HG03095 (cell line): Measurements from ENCODE around the gene C19orf53.
A peak's percentile ranks its signal among the peaks of the same experiment; 100 is the strongest.
"Not testable (repeated sequence)": the region's sequence is repeated elsewhere in the genome, so short reads cannot be mapped to it uniquely, and the experiment has no call there.

Source experiments
- ATAC-seq: cut with Tn5 transposase; IDR thresholded peaks from one replicate; pipeline ENCODE4 v1.9.1; 2021; ENCODE audit warnings: moderate library complexity; ENCODE audit not compliant: unreplicated experiment

C19orf53 gene

DNA sequence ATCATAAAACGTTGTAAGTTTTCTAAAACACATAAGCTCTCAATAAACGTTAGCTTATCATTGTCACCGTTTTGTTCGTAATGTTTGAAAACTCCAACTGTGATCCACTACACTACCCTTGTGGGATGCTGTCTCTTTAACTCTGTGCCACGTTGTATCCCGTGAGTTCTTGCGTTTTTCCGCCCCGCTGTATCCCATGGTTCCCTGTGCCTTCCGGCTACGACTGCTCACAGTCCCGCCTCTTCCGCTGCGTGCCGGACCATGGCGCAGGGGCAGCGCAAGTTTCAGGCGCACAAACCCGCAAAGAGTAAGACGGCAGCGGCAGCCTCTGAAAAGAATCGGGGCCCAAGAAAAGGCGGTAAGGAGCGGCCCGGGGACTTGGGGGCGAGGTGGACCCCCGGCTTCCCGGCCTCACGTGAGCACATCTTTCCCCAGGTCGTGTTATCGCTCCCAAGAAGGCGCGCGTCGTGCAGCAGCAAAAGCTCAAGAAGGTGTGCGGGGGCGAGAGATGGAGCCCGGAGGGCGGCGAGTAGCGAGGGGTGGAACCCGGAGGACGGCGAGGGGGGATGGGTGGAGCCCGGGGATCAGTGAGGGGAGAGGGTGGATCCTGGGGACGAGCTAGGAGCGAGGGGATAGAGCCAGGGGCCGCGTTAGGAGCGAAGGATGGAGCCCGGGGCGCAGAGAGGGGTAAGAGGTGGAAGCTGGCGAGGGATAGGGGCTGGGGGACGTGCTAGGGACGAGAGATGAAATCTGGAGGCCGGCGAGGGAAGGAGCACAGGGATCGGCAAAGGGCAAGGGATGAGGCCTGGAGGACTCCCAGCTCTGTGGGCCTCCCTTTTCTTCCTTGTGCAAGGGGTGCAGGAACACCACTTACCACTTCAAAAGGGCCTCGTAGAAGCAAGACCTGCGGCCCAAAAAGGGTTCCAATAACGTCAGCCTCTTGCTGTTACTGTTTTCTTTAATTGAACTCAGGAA lies at the start of gene C19orf53:
Gene C19orf53 (plus strand): TSS at position 240 of the 975 bp plus-strand sequence. CDS start 22 bp downstream, at position 262.
- peak; percentile 82 for ATAC-seq

DNA sequence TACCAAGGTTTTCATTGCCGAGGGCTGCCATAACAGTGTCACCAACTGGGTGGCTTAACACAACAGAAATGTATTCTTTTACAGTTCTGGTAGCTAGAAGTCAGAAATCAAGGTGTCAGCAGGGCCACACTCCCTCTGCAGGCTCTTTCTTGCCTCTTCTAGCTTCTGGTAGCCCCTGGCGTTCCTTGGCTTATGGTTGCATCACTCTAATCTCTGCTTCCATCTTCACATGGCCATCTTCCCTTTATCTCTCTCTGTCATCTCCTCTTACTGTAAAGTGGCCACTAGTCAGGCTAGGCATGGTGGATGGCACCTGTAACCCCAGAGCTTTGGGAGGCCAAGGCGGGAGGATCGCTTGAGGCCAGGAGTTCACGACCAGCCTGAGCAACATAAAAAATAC lies 47.9 kb upstream of the C19orf53 start:
- no peak for ATAC-seq

DNA sequence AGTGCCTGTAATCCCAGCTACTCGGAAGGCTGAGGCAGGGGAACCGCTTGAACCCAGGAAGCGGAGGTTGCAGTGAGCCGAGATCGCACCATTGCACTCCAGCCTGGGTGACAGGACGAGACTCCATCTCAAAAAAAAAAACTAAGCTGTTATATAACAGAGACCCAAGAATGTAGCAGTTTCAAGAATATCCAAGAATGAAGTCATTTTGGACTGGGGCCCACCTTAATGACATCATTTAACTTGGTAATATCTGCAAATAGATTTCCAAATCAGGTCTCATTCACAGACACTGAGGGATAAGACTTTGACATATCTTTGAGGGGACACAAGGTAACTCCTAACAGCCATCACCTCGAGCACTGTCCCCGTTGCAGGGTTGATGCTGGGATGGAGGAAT lies 46.5 kb upstream of the C19orf53 start:
- ATAC-seq = no peak

DNA sequence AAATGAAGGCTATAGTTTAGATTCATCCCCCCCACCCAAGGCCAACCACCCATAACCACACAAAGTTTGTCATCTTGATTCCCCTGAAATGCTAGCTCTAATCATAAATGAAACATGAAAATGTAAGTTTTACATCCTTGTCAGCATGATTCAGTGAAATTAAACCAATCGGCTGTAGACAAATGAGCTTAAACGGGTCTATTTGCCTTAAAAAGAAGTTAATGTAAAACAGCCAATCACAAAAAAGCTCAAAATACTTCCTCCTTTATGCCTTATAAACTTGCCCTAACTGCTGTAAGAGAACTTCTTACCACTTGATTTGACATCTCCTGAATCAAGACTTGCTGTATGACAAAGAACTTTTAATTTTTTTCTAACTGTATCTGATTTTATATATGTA lies 44.4 kb upstream of the C19orf53 start:
- ATAC-seq = no peak

- ATAC-seq = peak; percentile 92
Observed at GRCh38 chr19:13731147-13731964, 42.9 kb upstream of the C19orf53 start.

DNA sequence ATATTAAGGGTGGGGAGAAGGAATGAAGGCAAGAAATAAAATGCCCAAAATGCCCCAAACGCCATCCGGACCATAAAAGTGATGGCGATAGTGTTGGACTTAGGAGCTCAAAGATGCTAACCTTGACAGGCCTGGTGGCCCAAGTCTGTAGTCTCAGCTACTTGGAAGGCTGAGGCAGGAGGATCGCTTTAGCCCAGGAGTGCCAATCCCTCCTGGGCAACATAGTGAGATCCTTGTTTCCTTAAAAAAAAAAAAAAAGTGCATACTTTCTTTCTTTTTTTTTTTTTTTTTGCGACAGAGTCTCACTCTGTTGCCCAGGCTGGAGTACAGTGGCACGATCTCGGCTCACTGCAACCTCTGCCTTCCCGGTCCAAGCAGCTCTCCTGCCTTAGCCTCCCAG lies 41.9 kb upstream of the C19orf53 start:
- no peak for ATAC-seq

- ATAC-seq = no peak
Observed at GRCh38 chr19:13734751-13735150, 39.5 kb upstream of the C19orf53 start.

GRCh38 chr19:13738073-13738472 lies 36.2 kb upstream of the C19orf53 start:
- no peak for ATAC-seq

DNA sequence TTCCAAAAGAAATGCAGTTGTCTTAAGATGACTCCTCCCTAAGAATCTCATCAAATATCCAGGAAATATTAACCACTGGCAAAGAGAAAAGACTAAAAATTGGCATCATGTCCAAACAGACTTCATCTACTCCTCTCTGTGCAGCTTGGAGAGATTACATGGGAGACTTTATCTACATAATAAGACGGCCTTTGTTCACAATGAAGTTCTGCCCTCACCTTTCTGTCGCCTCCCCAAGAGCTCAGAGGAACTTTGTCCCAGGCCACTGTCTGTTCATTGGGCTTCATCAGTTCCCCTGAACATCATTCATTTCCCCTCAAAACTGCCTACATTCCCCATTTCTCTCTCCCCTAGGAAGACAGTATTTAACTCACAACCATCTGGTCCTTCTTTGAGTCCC lies 32.4 kb upstream of the C19orf53 start:
- no peak for ATAC-seq

DNA sequence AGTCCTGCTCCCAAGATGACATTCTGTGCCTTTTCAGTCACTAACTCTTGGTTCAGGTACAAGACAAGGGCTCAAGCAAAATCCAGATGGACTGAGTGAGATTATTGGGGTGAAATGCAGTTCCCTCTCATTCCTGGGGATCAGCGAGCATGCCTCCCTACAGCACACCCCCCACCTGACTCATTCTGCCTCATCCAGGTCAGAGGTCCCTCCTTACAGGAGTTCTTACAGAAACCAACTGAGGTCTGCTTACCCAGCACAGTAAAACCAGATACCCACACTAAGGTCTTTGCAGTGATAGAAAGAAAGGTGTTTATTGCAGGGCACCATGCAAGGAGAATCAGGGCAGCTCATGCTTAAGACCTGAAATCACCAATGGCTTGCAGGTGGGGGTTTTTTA lies 31.5 kb upstream of the C19orf53 start:
- no peak for ATAC-seq

DNA sequence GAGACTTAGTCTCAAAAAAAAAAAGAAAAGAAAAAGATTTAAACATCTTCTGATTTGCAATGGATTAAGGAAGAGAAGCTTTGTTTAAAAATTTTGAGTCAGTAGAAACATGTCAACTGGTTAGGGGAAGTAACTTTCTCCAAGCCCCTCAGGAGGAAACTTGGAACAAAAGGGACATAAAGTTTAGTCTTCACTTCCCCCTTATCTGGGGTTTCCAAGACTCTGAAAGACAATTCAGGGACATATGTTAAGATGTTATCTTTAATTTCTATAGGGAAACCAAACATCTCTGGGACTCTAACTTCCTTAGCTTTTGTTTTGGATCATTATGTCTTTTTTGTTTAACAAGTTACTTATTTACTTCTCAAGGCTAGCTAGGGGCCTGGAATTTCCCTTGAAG lies 30.1 kb upstream of the C19orf53 start:
- no peak for ATAC-seq

GRCh38 chr19:13747098-13747453 lies 27.2 kb upstream of the C19orf53 start:
- ATAC-seq = no peak

- ATAC-seq = no peak
Observed at GRCh38 chr19:13748169-13748828, 26.0 kb upstream of the C19orf53 start.

DNA sequence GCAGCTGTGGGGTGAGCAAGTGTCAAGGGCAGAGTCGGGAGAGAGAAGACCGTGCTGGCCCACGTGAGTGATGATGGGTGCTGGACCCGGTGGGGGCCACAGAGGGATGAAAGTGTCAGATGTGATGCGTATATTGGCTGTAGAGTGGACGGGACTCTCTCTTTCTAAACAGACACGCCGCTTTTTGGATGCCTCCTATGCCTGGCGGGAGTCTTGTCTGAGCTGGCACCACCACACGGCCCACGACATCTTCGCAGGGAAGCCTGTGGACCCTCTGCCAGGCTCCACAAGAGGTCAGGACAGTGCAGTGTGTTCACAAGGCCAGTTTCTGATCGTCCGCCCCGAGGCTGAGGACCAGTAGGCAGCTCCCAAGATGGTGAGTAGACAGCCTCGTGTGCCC lies 22.8 kb upstream of the C19orf53 start:
- ATAC-seq = no peak

DNA sequence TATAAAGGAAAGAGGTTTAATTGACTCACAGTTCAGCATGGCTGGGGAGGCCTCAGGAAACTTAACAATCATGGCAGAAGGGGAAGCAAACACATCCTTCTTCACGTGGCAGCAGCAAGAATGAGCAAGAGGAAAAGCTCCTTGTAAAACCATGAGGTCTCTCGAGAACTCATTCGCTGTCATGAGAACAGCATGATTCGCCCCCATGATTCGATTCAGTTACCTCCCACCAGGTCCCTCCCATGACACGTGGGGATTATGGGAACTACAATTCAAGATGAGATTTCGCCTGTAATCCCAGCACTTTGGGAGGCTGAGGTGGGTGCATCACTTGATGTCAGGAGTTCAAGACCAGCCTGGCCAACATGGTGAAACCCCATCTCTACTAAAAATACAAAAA lies 20.6 kb upstream of the C19orf53 start:
- ATAC-seq = not testable (repeated sequence)

- ATAC-seq = no peak
Observed at GRCh38 chr19:13756210-13756609, 18.0 kb upstream of the C19orf53 start.

- ATAC-seq = no peak
Observed at GRCh38 chr19:13757805-13758772, 16.2 kb upstream of the C19orf53 start.

GRCh38 chr19:13758795-13759194 lies 15.5 kb upstream of the C19orf53 start:
- no peak for ATAC-seq

- no peak for ATAC-seq
Observed at GRCh38 chr19:13761423-13761822, 12.8 kb upstream of the C19orf53 start.

GRCh38 chr19:13762635-13763235 lies 11.5 kb upstream of the C19orf53 start:
- no peak for ATAC-seq
